Gastroesophageal sphincter (tissue), 4 donors: ENCODE results near the gene RANBP10. TPM values are rescaled to one million over a fixed set of nuclear protein-coding genes. Genes with fewer than 3 reads are reported as not detected.

ENCODE experiments used
- ATAC-seq: fragments of 150-250 bp; one replicate; pipeline ENCODE4 v1.9.1; 2016; ENCODE audit warnings: mild to moderate bottlenecking, moderate library complexity
- H3K27ac ChIP-seq, 4 donors: fragments of 200-600 bp; sonication (generic) in 3 of 4; 1 replicate in 3 of 4; 2 replicates in 1 of 4; pipeline ENCODE4 v1.5.1; 2016 to 2019
- H3K27me3 ChIP-seq: fragments of 200-600 bp; sonication (generic); one replicate; pipeline ENCODE4 v1.5.1; 2019
- H3K36me3 ChIP-seq, 2 donors: fragments of 200-600 bp; sonication (generic); one replicate each; pipeline ENCODE4 v1.5.1; 2019; ENCODE audit warnings: control low read depth in 1 of 2
- H3K4me1 ChIP-seq, 3 donors: fragments of 200-600 bp; sonication (generic); 1 replicate in 2 of 3; 2 replicates in 1 of 3; pipeline ENCODE4 v1.5.1; 2016 to 2019; ENCODE audit warnings: control low read depth in 2 of 3
- H3K4me3 ChIP-seq, 2 donors: fragments of 200-600 bp; sonication (generic); one replicate each; pipeline ENCODE4 v1.5.1; 2019; ENCODE audit warnings: mild to moderate bottlenecking in 1 of 2, moderate library complexity in 1 of 2
- H3K9me3 ChIP-seq, 3 donors: fragments of 200-600 bp; sonication (generic); one replicate each; pipeline ENCODE4 v1.5.1; 2017 to 2019; ENCODE audit warnings: control low read depth in 2 of 3
- EP300 ChIP-seq: sonication (generic); formaldehyde crosslinking; IDR thresholded peaks from one replicate; pipeline ENCODE4 v1.6.1; 2017; ENCODE audit warnings: antibody characterized with exemption, mild to moderate bottlenecking
- POLR2A ChIP-seq, 2 donors: fragments of 450-650 bp; IDR thresholded peaks; one replicate each; pipeline ENCODE4 v1.6.1; 2017; ENCODE audit warnings: antibody characterized with exemption in 2 of 2, mild to moderate bottlenecking in 2 of 2, moderate library complexity in 1 of 2
- POLR2AphosphoS5 ChIP-seq: sonication (generic); formaldehyde crosslinking; IDR thresholded peaks from one replicate; pipeline ENCODE4 v1.6.1; 2017; ENCODE audit warnings: antibody characterized with exemption
- whole genome bisulfite sequencing, 2 donors: methylation state at CpG; one replicate each; pipeline ENCODE4 v1.1.5; 2018; ENCODE audit warnings: low coverage in 1 of 2; 5-methylcytosine and 5-hydroxymethylcytosine counted together
- total RNA-seq, 4 donors: library from RNA; depleted of rRNA; stranded (reverse); fragments of >200 nt; gene quantifications; one replicate each; pipeline ENCODE4 v1.1.0, GENCODE V29; 2016
- TF ChIP-seq, protein P1 (sequence below), 4 experiments: fragments of 200-600 bp in 2 of 4; fragments of 450-650 bp in 2 of 4; sonication (generic) in 1 of 4; IDR thresholded peaks; one replicate each; pipeline ENCODE4 v1.5.1; 2017 to 2019; ENCODE audit warnings: antibody characterized with exemption in 4 of 4, mild to moderate bottlenecking in 2 of 4, moderate library complexity in 2 of 4

RANBP10 gene
- total RNA-seq, 4 donors from 2014 or later = 6.0 to 12.3 (median 8.4) TPM

DNA sequence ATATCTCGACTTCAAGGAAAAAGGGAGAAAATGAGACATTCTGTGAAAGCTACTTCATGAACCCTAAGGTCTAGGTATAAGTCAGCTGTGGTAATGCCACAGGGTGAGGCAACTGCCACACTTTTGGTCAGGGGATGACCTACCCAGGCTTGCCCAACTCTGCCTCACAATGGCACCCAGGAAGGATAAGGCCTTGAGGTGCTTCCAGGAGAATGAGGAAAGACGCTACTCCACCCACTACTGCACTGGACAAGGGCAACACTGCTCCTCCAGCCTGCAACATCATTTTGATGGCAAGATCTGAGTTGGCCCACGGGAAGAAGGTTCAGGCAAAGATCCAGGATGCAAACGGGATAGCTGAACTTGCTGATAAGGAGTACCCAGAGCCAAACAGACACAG is 65.2 kb downstream of the RANBP10 start:
- Histone ChIP-seq H3K9me3 (no peaks in the 10 kb centered on the region), H3K4me1 (no peaks in the 10 kb centered on the region), H3K4me3 (no peak overlapping the region), H3K27me3 (no peaks in the 10 kb centered on the region), H3K27ac (no peak overlapping the region), H3K36me3 (peaks cover 0 to 76% of the 10 kb centered on the region in 2 donors)
- WGBS, 2 donors = 60 to 80% methylated on average over 1 to 2 of the region's 4 CpGs
- no peak for ATAC-seq
- TF ChIP-seq EP300 = no peak
- no peak for TF ChIP-seq POLR2AphosphoS5
- TF ChIP-seq POLR2A (IDR thresholded peaks at IDR 0.05) = no peak
- TF ChIP-seq, protein P1, sequence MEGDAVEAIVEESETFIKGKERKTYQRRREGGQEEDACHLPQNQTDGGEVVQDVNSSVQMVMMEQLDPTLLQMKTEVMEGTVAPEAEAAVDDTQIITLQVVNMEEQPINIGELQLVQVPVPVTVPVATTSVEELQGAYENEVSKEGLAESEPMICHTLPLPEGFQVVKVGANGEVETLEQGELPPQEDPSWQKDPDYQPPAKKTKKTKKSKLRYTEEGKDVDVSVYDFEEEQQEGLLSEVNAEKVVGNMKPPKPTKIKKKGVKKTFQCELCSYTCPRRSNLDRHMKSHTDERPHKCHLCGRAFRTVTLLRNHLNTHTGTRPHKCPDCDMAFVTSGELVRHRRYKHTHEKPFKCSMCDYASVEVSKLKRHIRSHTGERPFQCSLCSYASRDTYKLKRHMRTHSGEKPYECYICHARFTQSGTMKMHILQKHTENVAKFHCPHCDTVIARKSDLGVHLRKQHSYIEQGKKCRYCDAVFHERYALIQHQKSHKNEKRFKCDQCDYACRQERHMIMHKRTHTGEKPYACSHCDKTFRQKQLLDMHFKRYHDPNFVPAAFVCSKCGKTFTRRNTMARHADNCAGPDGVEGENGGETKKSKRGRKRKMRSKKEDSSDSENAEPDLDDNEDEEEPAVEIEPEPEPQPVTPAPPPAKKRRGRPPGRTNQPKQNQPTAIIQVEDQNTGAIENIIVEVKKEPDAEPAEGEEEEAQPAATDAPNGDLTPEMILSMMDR (IDR thresholded peaks at IDR 0.05) = no peak

DNA sequence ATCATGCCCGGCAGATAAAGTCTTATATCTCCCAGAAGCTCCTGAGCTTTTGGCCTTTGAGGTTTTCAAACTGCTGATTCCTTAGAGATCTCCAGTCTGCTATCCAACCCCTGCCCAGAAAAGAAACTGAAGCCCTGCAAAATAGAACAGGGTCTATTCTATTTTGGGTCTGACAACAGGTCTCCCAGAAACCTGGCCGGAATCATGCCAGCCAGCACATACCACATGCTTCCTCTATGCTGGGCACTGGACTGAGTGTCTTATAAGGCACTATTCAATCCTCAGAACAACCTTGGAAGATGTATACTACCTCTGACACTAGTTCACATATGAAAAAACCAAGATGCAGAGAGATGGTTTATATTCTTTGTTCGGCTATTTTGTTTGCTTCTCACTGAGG is 66.0 kb downstream of the RANBP10 start:
- 83 to 88% methylated on average over 1 to 2 of the region's 3 CpGs for WGBS, 2 donors
- Histone ChIP-seq H3K27me3 (no peaks in the 10 kb centered on the region), H3K27ac (no peak overlapping the region), H3K9me3 (no peaks in the 10 kb centered on the region), H3K4me3 (no peak overlapping the region), H3K4me1 (no peaks in the 10 kb centered on the region), H3K36me3 (peaks cover 0 to 84% of the 10 kb centered on the region in 2 donors)
- no peak for ATAC-seq
- TF ChIP-seq, protein P1 (IDR thresholded peaks at IDR 0.05) = no peak
- no peak for TF ChIP-seq POLR2AphosphoS5
- no peak for TF ChIP-seq POLR2A (IDR thresholded peaks at IDR 0.05)
- no peak for TF ChIP-seq EP300

DNA sequence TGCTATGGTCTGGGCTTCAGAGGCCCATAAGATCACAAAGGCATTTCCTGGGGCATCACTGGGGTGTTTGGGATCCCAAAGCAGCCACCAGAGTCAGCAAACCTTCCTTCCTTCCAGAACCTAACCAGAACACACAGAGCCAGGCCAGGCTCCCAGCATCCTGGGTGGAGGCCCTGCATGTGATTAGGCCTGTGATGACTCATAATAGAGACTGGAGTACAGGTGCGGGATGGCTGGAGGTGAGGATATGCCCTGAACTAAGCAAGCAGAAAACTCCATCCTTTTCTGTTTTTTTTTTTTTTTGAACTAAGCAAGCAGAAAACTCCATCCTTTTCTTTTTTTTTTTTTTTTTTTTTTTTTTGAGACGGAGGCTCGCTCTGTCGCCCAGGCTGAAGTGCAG is 69.5 kb downstream of the RANBP10 start:
- no peak overlapping the region for H3K27ac ChIP-seq
- peaks cover 0 to 81% of the 10 kb centered on the region in 2 donors for H3K36me3 ChIP-seq
- H3K9me3 ChIP-seq = no peaks in the 10 kb centered on the region
- no peaks in the 10 kb centered on the region for H3K4me1 ChIP-seq
- no peaks in the 10 kb centered on the region for H3K27me3 ChIP-seq
- ATAC-seq = no peak
- no peak for TF ChIP-seq EP300
- no peak for TF ChIP-seq POLR2A (IDR thresholded peaks at IDR 0.05)
- TF ChIP-seq POLR2AphosphoS5 = no peak
- TF ChIP-seq, protein P1 (IDR thresholded peaks at IDR 0.05) = no peak
- no peak overlapping the region for H3K4me3 ChIP-seq
- no CpG with 5 or more reads among the region's 4 CpGs for WGBS, 2 donors

DNA sequence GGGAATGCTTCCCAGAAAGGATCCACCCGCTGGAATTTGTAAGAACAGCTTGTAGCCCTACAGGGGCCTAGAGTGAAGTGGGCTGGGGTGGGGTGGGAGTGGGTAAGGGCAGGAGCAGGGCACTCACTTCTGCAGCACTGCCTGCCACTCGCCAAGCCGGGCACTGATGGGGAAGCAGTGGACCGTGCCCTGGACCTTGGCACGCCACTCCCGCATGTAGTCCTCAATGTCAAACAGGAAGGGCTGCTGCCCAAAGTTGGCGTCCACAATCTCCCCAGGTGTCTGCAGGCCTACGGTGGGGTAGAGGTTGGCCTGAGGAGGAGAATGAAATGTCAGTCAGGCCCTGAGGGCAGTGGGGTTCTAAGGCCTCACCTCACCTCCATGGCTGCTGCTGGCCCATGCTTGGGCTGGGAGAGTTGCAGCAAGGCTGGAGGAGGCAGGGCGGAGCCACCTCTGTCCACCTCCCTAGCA is 71.6 kb downstream of the RANBP10 start:
- Histone ChIP-seq H3K4me1 (no peaks in the 10 kb centered on the region), H3K4me3 (no peak overlapping the region), H3K27ac (no peak overlapping the region), H3K36me3 (peaks cover 0 to 81% of the 10 kb centered on the region in 2 donors), H3K9me3 (no peaks in the 10 kb centered on the region), H3K27me3 (no peaks in the 10 kb centered on the region)
- 93% methylated on average over 3 of the region's 9 CpGs; no CpG with 5 or more reads in 1 of the 2 donors for WGBS, 2 donors
- no peak for ATAC-seq
- TF ChIP-seq POLR2AphosphoS5 (no peak), POLR2A (IDR thresholded peaks at IDR 0.05) (no peak), EP300 (no peak)
- TF ChIP-seq, protein P1 (IDR thresholded peaks at IDR 0.05) = no peak

DNA sequence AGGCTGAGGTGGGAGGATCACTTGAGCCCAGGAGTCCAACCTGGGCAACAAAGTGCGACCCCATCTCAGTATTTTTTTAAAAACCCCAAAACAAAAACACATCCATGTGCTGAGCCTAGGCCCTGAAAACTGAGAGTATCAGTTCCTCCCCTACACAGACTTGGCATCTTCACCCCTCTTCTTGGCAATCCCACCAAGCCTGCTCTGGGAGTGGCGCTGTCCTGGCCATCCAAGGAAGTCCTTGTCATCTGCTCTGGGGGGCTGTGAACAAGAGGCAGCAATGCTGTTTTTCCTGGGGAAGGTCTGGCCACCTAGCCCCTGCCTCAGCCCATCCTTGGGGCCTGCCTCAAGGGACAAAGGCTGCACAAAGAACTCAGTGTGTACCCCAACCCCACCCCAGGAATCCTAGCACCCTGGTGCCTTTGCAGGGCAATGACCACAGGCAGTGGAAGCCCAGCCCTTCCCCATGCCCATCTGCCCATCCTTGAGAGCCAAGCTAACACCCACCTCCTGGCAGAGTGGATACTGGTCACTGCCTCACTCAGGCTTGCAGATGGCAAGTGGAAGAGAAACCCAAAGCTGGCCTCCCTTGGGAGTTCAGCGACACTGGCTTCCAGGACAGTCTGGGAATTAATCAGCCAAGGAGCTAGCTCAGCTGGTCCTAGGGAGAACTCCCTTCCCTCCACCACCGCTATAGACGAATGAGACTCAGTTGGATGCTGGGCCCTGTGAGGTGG is 72.5 kb downstream of the RANBP10 start:
- Histone ChIP-seq H3K9me3 (no peaks in the 10 kb centered on the region), H3K27me3 (no peaks in the 10 kb centered on the region), H3K27ac (no peak overlapping the region), H3K4me1 (no peaks in the 10 kb centered on the region), H3K4me3 (no peak overlapping the region), H3K36me3 (peaks cover 0 to 81% of the 10 kb centered on the region in 2 donors)
- no peak for ATAC-seq
- TF ChIP-seq, protein P1 (IDR thresholded peaks at IDR 0.05) = no peak
- TF ChIP-seq POLR2AphosphoS5 (no peak), POLR2A (IDR thresholded peaks at IDR 0.05) (no peak), EP300 (no peak)
- 67 to 80% methylated on average over 1 to 4 of the region's 5 CpGs for WGBS, 2 donors
